Measurements from ENCODE around the gene JAKMIP2.

DNA sequence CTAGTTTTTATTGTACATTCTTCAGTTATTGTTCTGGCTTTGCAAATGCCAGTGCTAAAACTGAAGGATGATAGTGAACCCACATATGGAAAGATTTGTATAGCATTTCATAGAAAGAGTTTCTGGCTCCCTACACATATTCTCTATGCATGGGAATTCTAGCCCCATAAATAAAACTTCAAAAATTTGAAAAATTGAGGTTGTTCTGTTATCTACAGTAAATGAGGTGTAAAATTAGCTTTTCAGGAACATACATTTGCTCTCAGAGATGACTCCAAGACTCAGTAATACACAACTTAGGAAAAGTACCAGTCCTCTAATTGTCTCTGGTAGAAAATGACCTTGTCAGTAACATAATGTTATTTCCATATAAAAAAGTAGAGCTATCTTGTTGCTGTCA, 192.4 kb downstream of the JAKMIP2 start:
- no peak for TF ChIP-seq ZFP30 (CRISPR knock-in tag; IDR thresholded peaks at IDR 0.05)
- TF ChIP-seq, protein P1, sequence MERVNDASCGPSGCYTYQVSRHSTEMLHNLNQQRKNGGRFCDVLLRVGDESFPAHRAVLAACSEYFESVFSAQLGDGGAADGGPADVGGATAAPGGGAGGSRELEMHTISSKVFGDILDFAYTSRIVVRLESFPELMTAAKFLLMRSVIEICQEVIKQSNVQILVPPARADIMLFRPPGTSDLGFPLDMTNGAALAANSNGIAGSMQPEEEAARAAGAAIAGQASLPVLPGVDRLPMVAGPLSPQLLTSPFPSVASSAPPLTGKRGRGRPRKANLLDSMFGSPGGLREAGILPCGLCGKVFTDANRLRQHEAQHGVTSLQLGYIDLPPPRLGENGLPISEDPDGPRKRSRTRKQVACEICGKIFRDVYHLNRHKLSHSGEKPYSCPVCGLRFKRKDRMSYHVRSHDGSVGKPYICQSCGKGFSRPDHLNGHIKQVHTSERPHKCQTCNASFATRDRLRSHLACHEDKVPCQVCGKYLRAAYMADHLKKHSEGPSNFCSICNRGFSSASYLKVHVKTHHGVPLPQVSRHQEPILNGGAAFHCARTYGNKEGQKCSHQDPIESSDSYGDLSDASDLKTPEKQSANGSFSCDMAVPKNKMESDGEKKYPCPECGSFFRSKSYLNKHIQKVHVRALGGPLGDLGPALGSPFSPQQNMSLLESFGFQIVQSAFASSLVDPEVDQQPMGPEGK (CRISPR knock-in tag; IDR thresholded peaks at IDR 0.05; ENCODE audit: borderline replicate concordance) = no peak
- no peak for TF ChIP-seq ZNF565 (CRISPR knock-in tag; conservative IDR thresholded peaks at IDR 0.05; ENCODE audit: low read depth)
- no peak for TF ChIP-seq RARB (CRISPR knock-in tag; IDR thresholded peaks at IDR 0.05)
- TF ChIP-seq ISL1 (CRISPR knock-in tag; IDR thresholded peaks at IDR 0.05) = no peak
- no peak for TF ChIP-seq BACH2 (CRISPR knock-in tag; IDR thresholded peaks at IDR 0.05; ENCODE audit: borderline replicate concordance)
- TF ChIP-seq, protein P2, sequence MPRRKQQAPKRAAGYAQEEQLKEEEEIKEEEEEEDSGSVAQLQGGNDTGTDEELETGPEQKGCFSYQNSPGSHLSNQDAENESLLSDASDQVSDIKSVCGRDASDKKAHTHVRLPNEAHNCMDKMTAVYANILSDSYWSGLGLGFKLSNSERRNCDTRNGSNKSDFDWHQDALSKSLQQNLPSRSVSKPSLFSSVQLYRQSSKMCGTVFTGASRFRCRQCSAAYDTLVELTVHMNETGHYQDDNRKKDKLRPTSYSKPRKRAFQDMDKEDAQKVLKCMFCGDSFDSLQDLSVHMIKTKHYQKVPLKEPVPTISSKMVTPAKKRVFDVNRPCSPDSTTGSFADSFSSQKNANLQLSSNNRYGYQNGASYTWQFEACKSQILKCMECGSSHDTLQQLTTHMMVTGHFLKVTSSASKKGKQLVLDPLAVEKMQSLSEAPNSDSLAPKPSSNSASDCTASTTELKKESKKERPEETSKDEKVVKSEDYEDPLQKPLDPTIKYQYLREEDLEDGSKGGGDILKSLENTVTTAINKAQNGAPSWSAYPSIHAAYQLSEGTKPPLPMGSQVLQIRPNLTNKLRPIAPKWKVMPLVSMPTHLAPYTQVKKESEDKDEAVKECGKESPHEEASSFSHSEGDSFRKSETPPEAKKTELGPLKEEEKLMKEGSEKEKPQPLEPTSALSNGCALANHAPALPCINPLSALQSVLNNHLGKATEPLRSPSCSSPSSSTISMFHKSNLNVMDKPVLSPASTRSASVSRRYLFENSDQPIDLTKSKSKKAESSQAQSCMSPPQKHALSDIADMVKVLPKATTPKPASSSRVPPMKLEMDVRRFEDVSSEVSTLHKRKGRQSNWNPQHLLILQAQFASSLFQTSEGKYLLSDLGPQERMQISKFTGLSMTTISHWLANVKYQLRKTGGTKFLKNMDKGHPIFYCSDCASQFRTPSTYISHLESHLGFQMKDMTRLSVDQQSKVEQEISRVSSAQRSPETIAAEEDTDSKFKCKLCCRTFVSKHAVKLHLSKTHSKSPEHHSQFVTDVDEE (CRISPR knock-in tag; IDR thresholded peaks at IDR 0.05) = no peak

Measured in SK-N-SH treated with all-trans-retinoic acid at 6 μM for 48 hours (cell line).